HFF-Myc (cell line): Measurements from ENCODE around the gene FRMD4B.

Experiments used
- DNase-seq: peaks from one replicate; pipeline ENCODE4 v3.0.0-alpha.2; 2011; ENCODE audit warnings: low read depth; ENCODE audit errors: extremely low read depth
- H3K4me3 ChIP-seq: replicated peaks from 2 replicates; pipeline ENCODE4 v1.5.1; 2011; ENCODE audit warnings: low read depth, mild to moderate bottlenecking, control low read depth, low read length
- TF ChIP-seq, protein P1 (sequence below): IDR thresholded peaks from 2 replicates; pipeline ENCODE4 v1.5.1; 2012; ENCODE audit warnings: mild to moderate bottlenecking, low read depth, low read length, control low read depth; ENCODE audit errors: missing control alignments

Gene FRMD4B

DNA sequence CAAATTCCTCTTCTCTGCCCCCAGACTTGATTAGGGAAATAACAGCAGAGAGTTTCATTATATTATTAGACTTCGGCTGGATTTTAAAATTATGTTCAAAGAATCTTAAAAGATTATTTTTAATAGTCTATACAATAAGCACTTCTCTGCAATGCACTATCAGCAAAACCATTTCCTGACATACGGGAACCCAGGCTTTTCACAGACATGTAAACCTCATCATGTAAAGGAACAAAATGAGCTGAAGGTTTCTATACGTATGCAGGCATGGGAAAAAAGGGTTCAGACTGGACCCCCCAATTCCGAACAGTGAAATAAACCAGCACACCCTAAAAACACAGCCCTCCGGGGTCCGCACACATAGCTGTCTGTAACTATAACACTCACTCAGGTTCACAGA is 185.9 kb downstream of the FRMD4B start:
- no peak for DNase-seq
- H3K4me3 ChIP-seq: no peak overlapping the region
- TF ChIP-seq, protein P1, sequence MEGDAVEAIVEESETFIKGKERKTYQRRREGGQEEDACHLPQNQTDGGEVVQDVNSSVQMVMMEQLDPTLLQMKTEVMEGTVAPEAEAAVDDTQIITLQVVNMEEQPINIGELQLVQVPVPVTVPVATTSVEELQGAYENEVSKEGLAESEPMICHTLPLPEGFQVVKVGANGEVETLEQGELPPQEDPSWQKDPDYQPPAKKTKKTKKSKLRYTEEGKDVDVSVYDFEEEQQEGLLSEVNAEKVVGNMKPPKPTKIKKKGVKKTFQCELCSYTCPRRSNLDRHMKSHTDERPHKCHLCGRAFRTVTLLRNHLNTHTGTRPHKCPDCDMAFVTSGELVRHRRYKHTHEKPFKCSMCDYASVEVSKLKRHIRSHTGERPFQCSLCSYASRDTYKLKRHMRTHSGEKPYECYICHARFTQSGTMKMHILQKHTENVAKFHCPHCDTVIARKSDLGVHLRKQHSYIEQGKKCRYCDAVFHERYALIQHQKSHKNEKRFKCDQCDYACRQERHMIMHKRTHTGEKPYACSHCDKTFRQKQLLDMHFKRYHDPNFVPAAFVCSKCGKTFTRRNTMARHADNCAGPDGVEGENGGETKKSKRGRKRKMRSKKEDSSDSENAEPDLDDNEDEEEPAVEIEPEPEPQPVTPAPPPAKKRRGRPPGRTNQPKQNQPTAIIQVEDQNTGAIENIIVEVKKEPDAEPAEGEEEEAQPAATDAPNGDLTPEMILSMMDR: no peak

- TF ChIP-seq, protein P1: no peak
- H3K4me3 ChIP-seq: no peak overlapping the region
- no peak for DNase-seq
Measured at GRCh38 chr3:69197922-69198530, 187.9 kb downstream of the FRMD4B start.

DNA sequence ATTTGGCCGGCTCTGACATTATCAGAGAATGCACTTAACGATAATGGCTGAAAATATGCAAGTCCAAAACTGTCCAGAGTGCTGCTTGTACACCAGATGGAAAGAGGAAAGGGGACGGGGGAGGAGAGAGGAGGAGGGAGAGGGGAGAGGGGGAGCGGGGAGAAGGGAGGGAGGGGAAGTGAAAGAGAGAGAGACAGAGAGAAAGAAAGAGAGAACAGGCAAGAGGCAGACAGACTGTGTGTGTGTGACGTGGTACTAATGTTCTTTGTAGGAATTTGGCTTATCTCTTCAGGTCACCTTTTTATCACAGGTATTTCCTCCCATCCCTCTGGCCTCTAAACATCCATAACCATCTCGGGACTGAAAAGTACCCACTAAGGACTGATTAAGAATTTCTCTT is 188.4 kb downstream of the FRMD4B start:
- no peak overlapping the region for H3K4me3 ChIP-seq
- TF ChIP-seq, protein P1: no peak
- DNase-seq: no peak

DNA sequence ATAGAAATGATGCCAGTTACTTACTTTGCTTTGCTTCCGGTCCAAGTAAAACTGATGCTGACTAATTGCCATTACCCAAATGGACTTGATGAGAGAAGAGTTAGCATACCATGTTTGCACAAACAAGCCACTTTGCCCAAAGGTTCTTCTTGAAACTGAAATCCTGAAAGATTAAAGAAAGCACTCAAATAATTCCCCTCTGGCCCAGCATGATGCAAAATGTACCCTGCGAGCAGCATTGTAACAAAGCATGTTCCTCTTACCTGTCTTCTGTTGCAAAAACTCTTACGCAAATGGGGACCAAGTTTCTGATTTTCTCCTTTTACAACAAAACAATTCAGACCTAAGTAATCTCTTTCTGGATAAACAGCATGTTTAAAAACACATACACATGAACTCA is 189.0 kb downstream of the FRMD4B start:
- H3K4me3 ChIP-seq: no peak overlapping the region
- no peak for DNase-seq
- TF ChIP-seq, protein P1: no peak

DNA sequence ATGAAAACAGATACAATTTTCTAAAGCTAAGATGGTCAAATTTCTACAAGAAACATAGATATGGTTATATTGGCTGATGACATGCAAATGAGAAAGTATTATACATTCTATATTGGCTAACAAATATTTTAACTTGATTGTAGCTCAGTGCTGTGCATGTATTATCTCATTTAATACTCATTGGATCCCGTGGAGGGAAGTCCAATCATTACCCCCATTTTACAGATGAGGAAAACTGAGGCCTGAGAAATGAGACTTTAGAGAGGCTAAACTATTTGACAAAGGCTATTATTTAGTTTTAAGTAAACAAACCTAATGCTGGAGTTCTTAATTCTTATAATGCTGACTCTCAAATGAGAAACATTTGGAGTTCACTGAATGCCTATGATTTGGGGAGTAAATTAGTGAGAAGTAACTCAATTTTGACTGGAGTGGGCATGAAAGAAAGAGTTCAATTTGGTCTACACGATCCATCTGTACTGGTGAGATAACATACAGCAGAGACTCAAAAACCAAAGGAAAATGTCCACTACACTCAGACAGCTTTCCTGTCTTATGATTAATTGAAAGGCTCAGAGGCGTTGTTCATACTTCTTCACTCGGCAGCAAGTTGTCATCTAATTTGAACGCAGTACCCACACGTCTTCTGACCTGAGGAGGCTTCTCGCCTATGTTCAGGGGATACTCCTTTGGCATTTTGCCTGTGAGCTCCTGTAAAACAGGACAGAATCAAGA is 191.3 kb downstream of the FRMD4B start:
- TF ChIP-seq, protein P1: no peak
- no peak for DNase-seq
- no peak overlapping the region for H3K4me3 ChIP-seq

- no peak for DNase-seq
- TF ChIP-seq, protein P1: no peak
Measured at GRCh38 chr3:69193749-69194148, 192.1 kb downstream of the FRMD4B start.

More at GRCh38 chr3:69193749-69194148, 192.1 kb downstream of the FRMD4B start:
- no peak overlapping the region for H3K4me3 ChIP-seq
